ENCODE measurements around the gene TCF12. TPM values are rescaled to one million over a fixed set of nuclear protein-coding genes. Genes with fewer than 3 reads are reported as not detected.

TCF12 gene
- polyA plus RNA-seq, 3 donors, result 15.8 to 52.5 (median 27.6) TPM

GRCh38 chr15:56972426-56972825 lies 54.0 kb downstream of the TCF12 start:
- Mint-ChIP-seq H3K9me3 (no peaks in the 10 kb centered on the region), H3K4me1 (peaks cover 15% of the 10 kb centered on the region), H3K27ac (no peak overlapping the region), H3K4me3 (no peak overlapping the region), H3K27me3 (ENCODE audit: low read depth in 3 of 3) (no peaks in the 10 kb centered on the region), H3K36me3 (no peaks in the 10 kb centered on the region)
- no peak for DNase-seq
- no peak overlapping the region for H3K27ac ChIP-seq (ENCODE audit: low read depth in 1 of 2, low read length in 2 of 2)
- H2AFZ ChIP-seq (ENCODE audit: insufficient read depth, low read depth, low read length, poor library complexity, severe bottlenecking), result no peak overlapping the region
- no peaks in the 10 kb centered on the region for H3K27me3 ChIP-seq (ENCODE audit: control insufficient read depth in 2 of 2, insufficient read depth in 2 of 2, low read length in 2 of 2)
- no peaks in the 10 kb centered on the region for H3K36me3 ChIP-seq (replicated peaks in 1 of 2; ENCODE audit: control insufficient read depth in 1 of 2, insufficient read depth in 2 of 2, low read length in 2 of 2)
- H3K9me3 ChIP-seq (replicated peaks in 1 of 2; ENCODE audit: control insufficient read depth in 1 of 2, insufficient read depth in 1 of 2, low read length in 2 of 2), result no peaks in the 10 kb centered on the region
- H4K20me1 ChIP-seq (ENCODE audit: insufficient read depth, low read length), result peaks cover 72% of the 10 kb centered on the region
- WGBS (ENCODE audit: insufficient coverage), result no CpG with 5 or more reads among the region's 1 CpG
- no peak for TF ChIP-seq CTCF (IDR thresholded peaks at IDR 0.05)
- H3K4me3 ChIP-seq (replicated peaks in 1 of 3; ENCODE audit: low read depth in 2 of 3, low read length in 3 of 3), result no peak overlapping the region
- H3K79me2 ChIP-seq (ENCODE audit: insufficient read depth, low read length), result peaks cover 73% of the 10 kb centered on the region
- intact Hi-C loops (cut with micrococcal nuclease), result no loop called here
- H3K4me2 ChIP-seq (replicated peaks; ENCODE audit: extremely low read depth, low read length, poor library complexity, severe bottlenecking), result no peak overlapping the region
- no peaks in the 10 kb centered on the region for H3K4me1 ChIP-seq (ENCODE audit: control insufficient read depth in 1 of 2, insufficient read depth in 2 of 2, low read length in 2 of 2)
- no peak overlapping the region for H3K9ac ChIP-seq (ENCODE audit: insufficient read depth, low read length, poor library complexity, severe bottlenecking)

GRCh38 chr15:56973463-56973862 lies 55.0 kb downstream of the TCF12 start:
- no peak for DNase-seq
- no peak overlapping the region for H2AFZ ChIP-seq (ENCODE audit: insufficient read depth, low read depth, low read length, poor library complexity, severe bottlenecking)
- no peaks in the 10 kb centered on the region for H3K36me3 ChIP-seq (replicated peaks in 1 of 2; ENCODE audit: control insufficient read depth in 1 of 2, insufficient read depth in 2 of 2, low read length in 2 of 2)
- H3K9me3 Mint-ChIP-seq, result no peaks in the 10 kb centered on the region
- no peak for TF ChIP-seq CTCF (IDR thresholded peaks at IDR 0.05)
- WGBS (ENCODE audit: insufficient coverage), result no CpG with 5 or more reads among the region's 1 CpG
- peaks cover 15% of the 10 kb centered on the region for H3K4me1 Mint-ChIP-seq
- no peak overlapping the region for H3K27ac ChIP-seq (ENCODE audit: low read depth in 1 of 2, low read length in 2 of 2)
- no peak overlapping the region for H3K9ac ChIP-seq (ENCODE audit: insufficient read depth, low read length, poor library complexity, severe bottlenecking)
- H4K20me1 ChIP-seq (ENCODE audit: insufficient read depth, low read length), result peaks cover 66% of the 10 kb centered on the region
- no peak overlapping the region for H3K27ac Mint-ChIP-seq
- H3K36me3 Mint-ChIP-seq, result no peaks in the 10 kb centered on the region
- H3K27me3 Mint-ChIP-seq (ENCODE audit: low read depth in 3 of 3), result no peaks in the 10 kb centered on the region
- no peak overlapping the region for H3K4me3 ChIP-seq (replicated peaks in 1 of 3; ENCODE audit: low read depth in 2 of 3, low read length in 3 of 3)
- intact Hi-C loops (cut with micrococcal nuclease), result no loop called here
- H3K4me3 Mint-ChIP-seq, result no peak overlapping the region
- H3K27me3 ChIP-seq (ENCODE audit: control insufficient read depth in 2 of 2, insufficient read depth in 2 of 2, low read length in 2 of 2), result no peaks in the 10 kb centered on the region
- no peak overlapping the region for H3K4me2 ChIP-seq (replicated peaks; ENCODE audit: extremely low read depth, low read length, poor library complexity, severe bottlenecking)
- H3K4me1 ChIP-seq (ENCODE audit: control insufficient read depth in 1 of 2, insufficient read depth in 2 of 2, low read length in 2 of 2), result no peaks in the 10 kb centered on the region
- no peaks in the 10 kb centered on the region for H3K9me3 ChIP-seq (replicated peaks in 1 of 2; ENCODE audit: control insufficient read depth in 1 of 2, insufficient read depth in 1 of 2, low read length in 2 of 2)
- peaks cover 73% of the 10 kb centered on the region for H3K79me2 ChIP-seq (ENCODE audit: insufficient read depth, low read length)

Data from CD14-positive monocyte (primary cell).